ENCODE data around the gene RASSF5.

- no peak for TF ChIP-seq HDAC2 (IDR thresholded peaks at IDR 0.05)
- TF ChIP-seq CTCF (IDR thresholded peaks at IDR 0.05): no peak
- TF ChIP-seq MYC (IDR thresholded peaks at IDR 0.05; ENCODE audit: borderline replicate concordance, low read length): no peak
- no peak for TF ChIP-seq HOXB5 (CRISPR knock-in tag; IDR thresholded peaks at IDR 0.05)
- no peak for TF ChIP-seq CEBPB (IDR thresholded peaks at IDR 0.05)
- no peak for TF ChIP-seq EHMT2 (IDR thresholded peaks at IDR 0.05; ENCODE audit: low read depth)
- TF ChIP-seq USF2 (IDR thresholded peaks at IDR 0.05): no peak
- no peak for TF ChIP-seq MAX (IDR thresholded peaks at IDR 0.05)
- TF ChIP-seq CHD2 (IDR thresholded peaks at IDR 0.05; ENCODE audit: low read length, partially characterized antibody): no peak
- no peak for TF ChIP-seq HEYL (CRISPR knock-in tag; IDR thresholded peaks at IDR 0.05)
- no peak for TF ChIP-seq PBX3 (IDR thresholded peaks at IDR 0.05)
- no peak for TF ChIP-seq CBX2 (IDR thresholded peaks at IDR 0.05; ENCODE audit: borderline replicate concordance, low read depth)
- no peak for TF ChIP-seq MAZ (IDR thresholded peaks at IDR 0.05; ENCODE audit: borderline replicate concordance, low read depth, low read length)
- no peak for TF ChIP-seq CHD4 (IDR thresholded peaks at IDR 0.05; ENCODE audit: borderline replicate concordance)
Measured at GRCh38 chr1:206512058-206512850, 4.9 kb downstream of the RASSF5 start.
